Activated CD4-positive, alpha-beta T cell treated with anti-CD3 and anti-CD28 coated beads, Interleukin-2, Interleukin-6, amounts not matched to agents 100 ng/mL and 50 ng/mL, durations not matched to agents 16 hours and 8 hours (primary cell): ENCODE measurements around the gene SPDYE1.
"Not testable (repeated sequence)": the region's sequence is repeated elsewhere in the genome, so short reads cannot be mapped to it uniquely, and the experiment has no call there.

Experiments
- DNase-seq: peaks from one replicate; pipeline ENCODE4 v3.0.0-alpha.2; 2020

The SPDYE1 gene, protein sequence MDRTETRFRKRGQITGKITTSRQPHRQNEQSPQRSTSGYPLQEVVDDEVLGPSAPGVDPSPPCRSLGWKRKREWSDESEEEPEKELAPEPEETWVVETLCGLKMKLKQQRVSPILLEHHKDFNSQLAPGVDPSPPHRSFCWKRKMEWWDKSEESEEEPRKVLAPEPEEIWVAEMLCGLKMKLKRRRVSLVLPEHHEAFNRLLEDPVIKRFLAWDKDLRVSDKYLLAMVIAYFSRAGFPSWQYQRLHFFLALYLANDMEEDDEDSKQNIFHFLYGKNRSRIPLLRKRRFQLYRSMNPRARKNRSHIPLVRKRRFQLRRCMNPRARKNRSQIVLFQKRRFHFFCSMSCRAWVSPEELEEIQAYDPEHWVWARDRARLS

DNA sequence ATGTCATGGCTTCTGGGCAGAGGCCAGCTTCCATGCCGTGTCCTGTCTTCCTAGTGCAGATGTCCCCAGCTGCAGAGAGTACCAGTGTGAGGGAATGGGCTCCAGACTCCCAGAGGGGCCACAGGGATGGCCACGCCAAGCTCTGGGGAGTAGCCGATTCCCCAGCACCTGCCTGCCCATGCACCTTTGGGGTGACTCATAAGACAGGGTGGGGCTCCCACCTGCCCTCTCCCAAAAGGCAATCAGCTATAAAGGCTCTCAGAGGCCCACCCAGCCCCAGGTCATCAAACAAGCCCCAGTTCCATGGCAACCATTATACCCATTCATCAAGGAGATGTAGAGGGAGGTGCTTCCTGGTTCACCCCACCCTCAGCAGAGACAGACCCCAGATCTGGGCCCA, at the start of gene SPDYE1:
SPDYE1 (plus strand) TSS at position 366 of the 400 bp plus-strand sequence. CDS start 2,053 bp downstream, outside the sequence.
- DNase-seq, result not testable (repeated sequence)

DNA sequence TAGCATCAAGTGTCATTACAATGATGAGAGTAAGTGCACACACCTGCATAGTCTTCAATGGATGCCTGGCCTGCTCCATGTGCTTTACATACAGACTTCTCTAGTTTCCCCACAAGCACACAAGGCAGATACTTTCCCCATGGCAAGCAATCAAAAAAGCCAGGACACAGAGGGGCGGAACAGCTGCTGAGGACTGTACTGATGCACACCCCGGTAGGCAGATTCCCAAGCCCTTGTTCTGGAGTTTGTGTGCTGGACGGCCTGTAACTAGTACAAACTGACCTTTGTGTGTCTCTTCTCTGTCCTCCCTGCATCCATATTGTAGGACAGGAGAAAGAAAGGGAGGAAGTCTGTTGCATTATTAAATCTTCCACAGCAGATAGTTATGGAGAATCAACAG, 45.7 kb upstream of the SPDYE1 start:
- DNase-seq, result no peak

DNA sequence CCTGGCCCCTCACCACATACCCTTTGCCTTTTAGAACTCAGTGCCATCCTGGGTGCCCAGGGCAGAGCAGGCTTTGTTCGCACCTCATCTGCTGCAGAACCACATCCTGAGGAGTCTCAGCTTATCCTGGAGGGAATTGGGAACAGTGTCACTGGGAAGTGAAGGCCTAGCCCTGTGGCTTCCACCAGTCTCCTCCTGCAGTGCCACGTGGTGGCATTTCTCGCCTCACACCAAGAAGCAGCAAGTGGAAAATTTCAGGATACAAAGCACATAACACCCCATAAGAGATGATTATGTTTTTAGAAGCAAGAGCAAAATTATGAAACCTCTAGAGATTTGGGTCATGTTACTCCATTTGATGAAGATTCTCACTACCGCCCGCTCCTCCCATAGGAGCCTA, 44.6 kb upstream of the SPDYE1 start:
- DNase-seq, result no peak

DNA sequence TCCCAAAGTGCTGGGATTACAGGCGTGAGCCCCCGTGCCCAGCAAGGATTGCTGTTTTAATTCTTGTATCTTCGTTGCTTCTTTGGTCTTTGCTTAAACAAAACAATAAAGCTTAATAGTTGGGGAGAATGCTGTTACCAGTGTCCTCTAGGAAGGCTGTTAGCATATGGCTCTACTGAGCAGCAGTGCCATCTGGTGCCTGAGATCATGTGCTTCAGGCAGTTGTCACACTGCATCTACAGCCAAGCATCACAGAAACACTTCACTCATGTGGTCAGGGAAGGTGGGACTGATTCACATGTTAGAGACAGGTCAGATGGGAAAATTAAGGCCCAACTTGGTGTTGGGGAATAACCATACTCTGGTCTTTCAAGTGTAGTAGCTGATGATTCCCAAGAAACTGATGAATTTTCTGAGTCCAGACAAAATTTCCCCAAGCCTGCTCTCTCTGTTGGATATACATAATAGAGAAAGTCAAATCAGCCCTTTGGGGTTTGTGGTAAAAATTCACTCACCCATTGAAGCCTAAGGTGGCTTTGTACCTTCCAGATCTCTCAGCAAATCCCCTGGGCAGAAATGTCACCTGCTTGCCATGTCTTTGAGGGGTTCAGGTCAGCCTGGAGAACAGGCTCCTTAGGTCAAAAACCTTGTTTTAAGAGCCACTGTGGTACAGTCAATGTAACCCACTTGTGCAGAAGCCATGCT, 43.0 kb upstream of the SPDYE1 start:
- DNase-seq, result peak; percentile 25

DNA sequence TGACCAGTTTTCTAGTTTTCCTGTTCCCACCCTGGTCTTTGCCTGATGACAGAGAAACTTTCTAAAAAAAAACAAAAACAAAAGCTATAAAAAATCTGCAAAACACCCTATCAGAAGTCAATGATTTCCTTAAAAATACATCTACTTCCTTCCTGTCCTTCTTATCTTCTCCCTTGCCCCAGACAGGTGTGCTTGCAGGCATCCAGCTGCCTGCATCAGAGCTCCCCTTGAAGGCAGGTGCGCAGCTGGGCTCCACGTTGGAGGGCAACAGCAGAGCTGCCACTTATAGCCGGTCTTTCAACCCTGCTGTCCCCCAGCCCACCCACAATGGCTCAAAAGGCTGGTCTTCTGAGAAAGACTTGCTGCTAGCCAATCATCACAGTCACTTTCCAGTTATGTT, 41.7 kb upstream of the SPDYE1 start:
- DNase-seq, result no peak

DNA sequence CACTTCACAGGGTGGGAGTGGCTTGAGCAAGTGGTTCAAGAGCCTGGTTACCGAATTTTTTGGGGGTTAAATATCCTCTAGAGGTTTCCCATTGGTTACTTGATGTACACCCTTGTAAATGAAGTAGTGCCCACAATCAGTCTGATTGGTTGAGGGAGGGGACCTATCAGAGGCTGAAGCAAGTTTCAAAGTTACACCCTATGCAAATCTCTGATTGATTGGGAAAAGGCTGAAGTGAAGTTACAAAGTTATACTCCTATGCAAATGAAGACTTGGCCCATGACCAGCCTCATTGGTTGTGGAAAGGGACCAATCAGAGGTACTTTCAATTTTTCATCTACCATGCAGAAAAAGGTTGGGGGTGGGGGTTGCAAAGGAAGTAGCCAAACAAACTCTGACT, 36.8 kb upstream of the SPDYE1 start:
- no peak for DNase-seq

DNA sequence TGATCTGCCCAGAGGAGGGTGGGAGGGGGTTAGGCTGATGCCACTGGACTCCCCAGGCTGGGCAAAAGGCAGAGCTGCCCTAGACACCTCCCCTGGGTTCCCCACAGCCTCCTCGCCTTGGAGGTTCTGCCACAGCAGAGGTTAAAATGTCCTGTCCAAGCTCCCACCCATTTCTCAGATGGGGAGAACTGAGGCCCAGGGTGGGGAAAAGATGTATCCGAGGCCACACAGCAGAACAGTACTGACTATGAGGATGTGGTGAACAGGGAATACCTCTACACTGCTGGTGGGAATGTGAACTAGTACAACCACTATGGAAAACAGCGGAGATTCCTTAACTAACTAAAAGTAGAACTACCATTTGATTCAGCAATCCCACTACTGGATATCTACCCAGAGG, 31.3 kb upstream of the SPDYE1 start:
- not testable (repeated sequence) for DNase-seq

DNA sequence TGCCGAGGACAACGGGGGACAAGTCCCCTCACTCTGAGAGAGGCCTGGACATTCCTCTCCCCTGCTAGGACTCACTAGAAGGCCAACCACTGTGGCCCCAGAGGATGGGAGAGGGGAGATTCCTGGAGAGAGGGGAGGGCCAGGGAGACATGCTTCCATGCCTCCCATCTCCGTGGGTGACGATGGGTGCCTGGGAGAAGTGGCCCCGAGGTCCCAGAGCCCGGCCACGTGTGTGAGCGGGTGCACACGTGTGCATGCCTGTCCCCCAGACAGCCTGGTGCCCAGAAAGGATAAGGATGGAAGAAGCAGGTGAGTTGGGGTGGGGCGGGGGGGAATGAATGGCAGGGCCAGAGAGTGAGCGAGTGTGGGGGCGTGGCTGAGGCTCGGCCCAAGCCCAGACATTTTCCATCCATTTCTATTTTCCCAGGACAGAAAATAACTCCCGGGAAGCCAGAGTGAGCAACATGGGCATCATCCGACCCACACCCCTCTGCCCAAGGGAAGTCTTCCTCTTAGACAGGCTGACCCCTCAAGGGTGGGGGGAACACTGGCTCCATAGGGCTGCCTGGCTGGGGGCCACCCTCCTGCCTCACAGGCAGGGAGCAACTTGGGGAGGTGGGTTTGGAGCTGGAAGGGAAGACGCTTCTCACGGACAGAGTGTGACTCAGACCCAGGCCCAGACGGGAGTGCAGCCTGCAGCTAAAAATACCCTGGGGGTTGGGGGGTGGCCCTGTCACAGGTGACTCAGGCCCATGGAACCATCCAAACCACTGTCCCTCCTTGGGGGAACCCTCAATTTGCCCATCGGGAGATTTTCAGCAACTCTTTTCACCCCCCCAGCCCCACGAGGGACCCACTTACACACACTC, 29.3 kb upstream of the SPDYE1 start:
- not testable (repeated sequence) for DNase-seq

DNA sequence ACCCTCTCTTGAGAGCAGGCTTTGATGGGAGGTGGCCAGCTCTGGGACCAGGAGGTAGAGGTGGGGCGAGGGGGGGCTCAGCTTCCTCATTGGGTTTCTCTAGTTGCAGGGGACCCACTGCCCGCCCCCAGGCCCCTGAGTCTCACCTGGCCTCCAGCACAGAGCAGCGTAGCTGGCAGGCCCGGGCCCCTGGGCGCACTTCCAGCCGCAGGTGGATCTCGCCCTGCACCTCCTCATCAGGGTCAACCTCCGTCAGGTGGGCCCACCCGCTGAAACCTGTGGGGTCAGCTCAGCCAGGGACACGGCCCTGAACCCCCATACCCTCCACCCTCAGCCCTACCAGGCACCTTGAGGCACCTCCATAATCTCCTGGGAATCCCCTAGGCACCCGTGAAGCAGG, 28.1 kb upstream of the SPDYE1 start:
- not testable (repeated sequence) for DNase-seq

DNA sequence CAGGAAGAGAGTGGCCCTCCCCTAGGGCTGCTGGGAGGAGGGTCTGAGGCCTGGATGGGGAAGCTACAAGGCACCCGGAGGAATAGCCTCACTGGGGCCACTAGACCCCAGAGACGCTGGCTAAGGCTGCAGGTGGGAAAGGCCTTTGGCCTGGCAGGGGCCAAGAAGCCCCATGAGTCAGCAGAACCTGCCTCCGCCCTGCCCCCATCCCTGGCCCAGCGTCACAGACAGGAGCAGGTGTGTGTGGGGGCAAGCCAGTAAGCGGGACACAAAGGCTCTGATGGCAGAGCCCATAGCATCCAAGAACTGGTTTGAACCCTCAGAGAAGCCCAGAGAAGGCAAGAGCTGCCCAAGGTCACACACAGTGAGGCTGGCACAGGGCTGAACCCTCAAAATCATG, 27.0 kb upstream of the SPDYE1 start:
- not testable (repeated sequence) for DNase-seq

DNA sequence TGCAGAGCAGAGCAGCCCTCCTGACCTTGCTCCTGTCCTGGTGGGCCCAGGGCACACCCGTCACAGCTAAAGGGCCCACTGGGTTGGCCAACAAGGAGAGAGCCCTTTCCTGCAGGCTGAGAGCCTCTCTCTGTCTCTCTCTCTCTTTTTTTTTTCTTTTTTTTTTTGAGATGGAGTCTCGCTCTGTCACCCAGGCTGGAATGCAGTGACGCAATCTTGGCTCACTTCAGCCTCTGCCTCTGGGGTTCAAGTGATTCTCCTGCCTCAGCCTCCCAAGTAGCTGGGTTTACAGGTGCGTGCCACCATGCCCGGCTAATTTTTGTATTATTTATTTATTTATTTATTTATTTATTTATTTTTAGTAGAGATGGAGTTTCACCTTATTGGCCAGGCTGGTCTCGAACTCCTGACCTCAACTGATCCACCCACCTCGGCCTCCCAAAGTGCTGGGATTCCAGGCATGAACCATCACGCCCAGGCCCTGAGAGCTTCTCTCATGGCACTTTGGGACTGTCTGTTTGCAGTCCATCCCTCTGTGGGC, 23.6 kb upstream of the SPDYE1 start:
- not testable (repeated sequence) for DNase-seq

DNA sequence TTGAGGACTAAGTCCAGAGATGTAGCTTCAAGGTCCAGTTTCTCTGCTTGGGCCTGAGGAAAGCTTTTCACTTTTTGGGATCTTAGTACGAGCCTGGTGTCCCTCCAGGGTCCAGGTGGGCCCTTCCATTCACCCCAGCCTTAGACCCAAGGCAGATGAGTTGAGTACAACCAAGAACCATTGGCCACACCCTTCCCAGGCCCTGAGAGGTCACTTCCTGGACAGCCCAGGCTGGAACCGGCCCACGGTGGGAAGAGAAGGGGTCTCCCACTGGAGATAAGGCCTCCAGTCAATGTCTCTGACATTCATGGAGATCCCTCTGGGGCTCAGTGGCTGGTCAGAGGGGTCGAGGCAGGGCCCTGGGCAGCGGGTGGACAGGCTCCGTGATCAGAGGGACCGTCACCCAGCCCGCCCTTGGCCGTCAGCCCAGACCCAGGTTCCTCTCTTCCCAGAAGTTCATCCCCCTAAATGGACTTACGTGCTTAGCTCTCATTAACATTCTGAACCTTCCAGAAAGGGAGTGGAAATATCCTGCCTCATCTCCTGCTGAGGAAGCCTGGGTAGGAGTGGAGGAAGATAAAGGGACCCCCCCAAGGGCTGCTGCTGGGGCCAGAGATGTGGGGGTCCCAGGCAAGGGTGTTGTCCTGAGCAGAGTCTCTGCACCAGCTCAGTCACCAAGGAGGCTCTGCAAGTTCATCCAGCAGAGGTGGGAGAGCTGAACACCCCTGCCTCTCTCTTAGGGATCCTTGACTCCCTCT, 22.8 kb upstream of the SPDYE1 start:
- DNase-seq, result not testable (repeated sequence)

DNA sequence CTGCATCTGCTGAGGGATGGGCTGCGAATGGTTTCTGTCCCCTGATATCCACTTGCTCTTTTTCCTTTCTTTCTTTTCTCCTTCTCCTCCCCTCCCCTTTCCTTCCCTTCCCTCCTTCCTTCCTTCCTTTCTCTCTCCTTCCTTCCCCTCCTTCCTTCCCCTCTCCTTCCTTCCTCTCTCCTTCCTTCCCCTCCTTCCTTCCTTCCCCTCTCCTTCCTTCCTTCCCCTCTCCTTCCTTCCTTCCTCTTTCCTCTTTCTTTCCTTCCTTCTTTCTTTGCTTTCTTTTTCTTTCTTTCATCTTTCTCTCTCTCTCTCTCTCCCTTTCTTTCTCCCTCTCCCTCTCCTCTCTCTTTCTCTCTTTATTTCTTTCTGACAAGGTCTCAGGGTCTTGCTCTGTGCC, 20.2 kb upstream of the SPDYE1 start:
- no peak for DNase-seq

DNA sequence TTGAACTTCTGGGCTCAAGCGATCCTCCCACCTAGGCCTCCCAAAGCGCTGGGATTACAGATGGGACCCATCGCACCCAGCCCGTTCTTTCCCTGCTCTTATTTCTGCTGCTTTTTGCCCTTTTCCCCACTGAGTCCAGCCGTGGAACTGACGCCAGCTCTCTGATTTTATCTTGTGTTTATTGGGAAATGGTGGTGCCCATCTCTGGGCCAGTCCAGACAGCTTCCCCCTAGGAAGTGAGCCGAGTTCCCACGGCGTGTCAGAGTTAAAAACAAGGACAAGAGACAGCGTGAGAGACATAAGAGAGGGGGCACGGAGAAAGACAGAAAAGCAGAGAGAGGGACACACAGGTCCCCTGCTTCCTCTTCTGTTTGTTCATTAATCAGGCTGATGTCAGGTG, 19.6 kb upstream of the SPDYE1 start:
- not testable (repeated sequence) for DNase-seq

DNA sequence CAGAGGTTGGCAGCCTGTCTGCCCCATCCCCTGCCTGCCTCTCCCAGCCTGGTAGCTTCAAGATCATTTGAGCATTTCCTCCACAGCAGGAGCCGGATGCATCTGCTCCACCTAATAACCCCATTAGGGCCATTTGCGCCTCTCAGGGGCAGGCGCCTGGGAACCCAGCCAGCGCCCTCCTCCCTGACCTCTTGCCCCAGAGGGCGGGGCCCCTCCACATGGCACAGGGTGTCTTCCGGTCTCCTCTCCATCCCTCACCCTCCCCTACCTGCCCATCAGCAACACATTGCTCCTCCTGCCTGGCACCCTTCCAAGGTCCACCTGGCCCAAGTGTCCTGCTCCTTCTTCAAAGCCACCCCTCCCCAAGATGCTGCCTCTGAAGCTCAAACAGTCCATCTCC, 14.8 kb upstream of the SPDYE1 start:
- not testable (repeated sequence) for DNase-seq

DNA sequence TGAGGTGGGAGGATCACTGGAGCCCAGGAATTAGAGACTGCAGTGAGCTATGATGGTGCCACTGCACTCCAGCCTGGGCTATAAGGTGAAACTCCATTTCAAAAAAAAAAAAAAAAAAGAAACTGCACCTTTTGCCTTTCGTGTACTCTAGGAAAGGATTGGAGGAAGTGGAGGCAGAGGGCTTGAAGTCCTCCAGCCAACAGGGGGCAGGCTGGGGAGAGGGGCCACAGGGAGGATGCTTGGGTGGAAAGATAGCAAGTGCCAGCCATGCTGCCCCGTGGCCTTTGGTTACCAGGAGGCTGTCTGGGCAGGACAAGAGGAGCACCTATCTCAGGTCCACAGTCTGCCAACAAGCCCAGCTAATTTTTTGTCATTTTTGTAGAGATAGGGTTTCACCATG, 14.0 kb upstream of the SPDYE1 start:
- DNase-seq, result not testable (repeated sequence)

DNA sequence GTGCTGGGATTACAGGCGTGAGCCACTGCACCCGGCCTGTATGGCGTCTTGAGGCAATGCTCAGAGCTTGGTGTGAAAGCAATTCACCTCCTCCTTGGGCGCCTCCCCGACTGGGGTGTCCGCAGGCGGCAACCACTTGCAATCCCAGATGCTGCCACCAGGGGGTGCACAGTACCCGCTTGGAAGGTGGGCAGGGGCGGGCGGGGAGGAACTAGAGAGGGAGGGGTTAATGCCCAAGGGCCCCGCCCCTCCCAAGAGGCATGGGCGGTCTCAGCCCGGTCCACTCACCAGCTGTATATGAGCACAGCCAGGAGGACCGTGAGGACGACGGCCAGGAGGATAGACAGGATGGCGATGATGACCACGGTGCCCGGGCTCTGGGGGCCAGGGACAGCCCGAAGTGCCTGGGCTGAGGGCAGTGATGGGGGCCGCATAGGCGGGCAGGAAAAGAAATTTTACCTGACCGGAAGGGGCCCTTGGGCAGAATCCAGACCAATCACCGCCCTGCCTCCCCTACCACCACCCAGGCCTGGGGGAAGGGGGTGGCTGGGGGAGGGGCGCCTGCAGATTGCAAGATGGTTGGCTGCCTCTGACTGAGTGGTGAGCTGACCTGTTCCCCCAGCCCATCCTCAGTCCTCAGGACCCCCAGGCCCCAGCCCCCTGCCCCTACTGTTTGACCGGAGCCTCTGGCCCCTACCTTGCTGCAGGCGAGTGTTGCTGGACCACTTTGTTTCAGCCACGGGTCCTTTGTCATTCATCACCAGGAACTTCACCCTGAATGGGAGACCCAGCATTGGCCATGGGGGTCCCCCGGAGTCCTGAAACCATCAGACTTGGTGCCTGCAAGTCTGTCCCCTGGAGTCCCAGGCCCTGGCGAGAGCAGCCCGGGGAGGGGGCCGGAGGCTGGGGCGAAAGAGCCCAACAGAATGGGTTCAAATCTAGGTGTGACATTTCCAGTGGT, 11.5 kb upstream of the SPDYE1 start:
- DNase-seq, result peak; percentile 96

DNA sequence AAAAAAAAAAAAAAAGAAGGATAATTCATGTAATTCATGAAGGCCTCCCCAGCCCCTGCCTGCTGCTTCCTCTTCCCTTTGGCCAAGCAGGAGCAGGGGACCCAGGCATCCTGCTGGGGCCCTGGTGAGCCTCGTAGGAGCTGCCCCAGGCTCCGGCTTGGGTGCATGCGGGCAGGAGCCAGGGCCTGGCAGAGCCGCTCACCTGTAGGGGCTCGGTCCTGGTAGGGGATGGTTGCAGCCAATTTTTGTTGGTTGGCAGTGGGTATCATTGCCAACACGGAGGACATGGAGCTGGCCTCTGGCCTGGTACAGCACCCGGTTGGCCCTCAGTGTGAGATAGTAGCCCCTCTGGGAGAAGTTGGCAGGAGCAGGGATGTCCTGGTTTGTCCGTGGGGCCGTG, 10.2 kb upstream of the SPDYE1 start:
- DNase-seq, result not testable (repeated sequence)

DNA sequence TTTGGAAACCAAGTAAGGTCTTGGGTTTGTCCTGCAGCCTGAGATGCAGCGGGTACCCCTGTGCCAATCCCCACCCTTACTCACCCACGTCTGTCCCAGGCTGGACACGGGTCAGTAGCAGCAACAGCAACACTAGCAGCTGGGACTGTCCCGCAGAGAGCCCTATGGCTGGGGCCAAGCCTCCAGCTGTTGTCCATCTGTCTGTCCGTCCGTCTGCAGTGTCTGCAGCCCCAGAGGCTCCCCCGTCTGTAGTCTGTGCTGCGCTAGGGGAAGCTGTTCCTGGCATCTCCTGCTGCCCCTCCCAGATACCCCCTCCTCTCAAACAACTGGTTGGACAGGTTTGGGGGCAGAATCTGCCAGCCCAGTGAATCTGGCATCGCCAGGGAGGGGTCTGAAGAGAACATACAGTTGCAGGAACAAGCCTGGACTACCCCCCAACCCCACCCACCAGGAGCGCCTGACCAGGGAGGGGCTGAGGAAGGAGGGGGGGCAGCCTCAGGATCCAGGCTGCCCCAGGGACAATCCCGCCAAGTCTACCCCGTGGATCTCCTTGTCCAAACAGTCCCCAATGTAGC, 7.6 kb upstream of the SPDYE1 start:
- not testable (repeated sequence) for DNase-seq

DNA sequence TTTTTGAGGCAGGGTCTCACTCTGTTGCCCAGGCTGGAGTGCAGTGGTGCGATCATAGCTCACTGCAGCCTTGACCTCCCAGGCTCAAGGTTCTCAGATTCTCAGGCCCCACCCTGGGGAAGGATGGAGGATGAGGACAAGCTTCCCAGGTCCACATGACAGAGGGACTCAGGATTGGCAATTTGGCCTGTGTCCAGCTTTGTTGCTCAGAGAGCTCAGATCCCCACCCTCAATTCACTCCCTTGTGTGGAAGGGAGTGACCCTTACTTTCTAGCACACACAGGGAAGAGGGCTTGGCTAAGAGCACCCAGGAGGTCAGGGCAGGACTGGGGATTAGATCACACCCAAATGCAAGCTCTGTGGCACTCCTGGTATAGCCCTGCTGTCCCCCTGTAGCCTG, 6.9 kb upstream of the SPDYE1 start:
- not testable (repeated sequence) for DNase-seq

DNA sequence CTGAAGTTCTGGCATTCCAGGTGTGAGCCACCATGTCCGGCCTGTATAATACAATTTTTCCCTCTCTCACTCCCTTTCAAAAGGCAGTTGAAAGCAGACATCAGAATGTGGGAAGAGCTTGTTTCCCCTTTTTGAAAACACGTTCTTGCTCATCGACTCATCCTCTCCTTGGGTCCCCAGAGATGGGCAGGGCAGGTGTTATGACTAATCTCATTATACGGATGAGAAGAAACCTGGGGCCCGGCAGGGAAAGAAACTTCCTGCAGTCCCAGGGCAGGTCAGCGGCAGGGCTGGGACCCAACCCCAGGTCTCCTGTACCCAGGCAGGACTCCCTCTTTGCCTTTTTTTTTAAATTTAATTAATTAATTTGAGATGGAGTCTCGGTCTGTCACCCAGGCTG, 4.8 kb upstream of the SPDYE1 start:
- DNase-seq, result not testable (repeated sequence)
